Hair follicular keratinocyte (primary cell): Measurements from ENCODE around the gene NES. TPM values are rescaled to one million over a fixed set of nuclear protein-coding genes. Genes with fewer than 3 reads are reported as not detected.

ENCODE experiments used
- total RNA-seq: library from RNA; depleted of rRNA; stranded (reverse); fragments of >200 nt; gene quantifications from 2 replicates; pipeline ENCODE4 v1.2.3, GENCODE V29; 2015

Gene NES, protein sequence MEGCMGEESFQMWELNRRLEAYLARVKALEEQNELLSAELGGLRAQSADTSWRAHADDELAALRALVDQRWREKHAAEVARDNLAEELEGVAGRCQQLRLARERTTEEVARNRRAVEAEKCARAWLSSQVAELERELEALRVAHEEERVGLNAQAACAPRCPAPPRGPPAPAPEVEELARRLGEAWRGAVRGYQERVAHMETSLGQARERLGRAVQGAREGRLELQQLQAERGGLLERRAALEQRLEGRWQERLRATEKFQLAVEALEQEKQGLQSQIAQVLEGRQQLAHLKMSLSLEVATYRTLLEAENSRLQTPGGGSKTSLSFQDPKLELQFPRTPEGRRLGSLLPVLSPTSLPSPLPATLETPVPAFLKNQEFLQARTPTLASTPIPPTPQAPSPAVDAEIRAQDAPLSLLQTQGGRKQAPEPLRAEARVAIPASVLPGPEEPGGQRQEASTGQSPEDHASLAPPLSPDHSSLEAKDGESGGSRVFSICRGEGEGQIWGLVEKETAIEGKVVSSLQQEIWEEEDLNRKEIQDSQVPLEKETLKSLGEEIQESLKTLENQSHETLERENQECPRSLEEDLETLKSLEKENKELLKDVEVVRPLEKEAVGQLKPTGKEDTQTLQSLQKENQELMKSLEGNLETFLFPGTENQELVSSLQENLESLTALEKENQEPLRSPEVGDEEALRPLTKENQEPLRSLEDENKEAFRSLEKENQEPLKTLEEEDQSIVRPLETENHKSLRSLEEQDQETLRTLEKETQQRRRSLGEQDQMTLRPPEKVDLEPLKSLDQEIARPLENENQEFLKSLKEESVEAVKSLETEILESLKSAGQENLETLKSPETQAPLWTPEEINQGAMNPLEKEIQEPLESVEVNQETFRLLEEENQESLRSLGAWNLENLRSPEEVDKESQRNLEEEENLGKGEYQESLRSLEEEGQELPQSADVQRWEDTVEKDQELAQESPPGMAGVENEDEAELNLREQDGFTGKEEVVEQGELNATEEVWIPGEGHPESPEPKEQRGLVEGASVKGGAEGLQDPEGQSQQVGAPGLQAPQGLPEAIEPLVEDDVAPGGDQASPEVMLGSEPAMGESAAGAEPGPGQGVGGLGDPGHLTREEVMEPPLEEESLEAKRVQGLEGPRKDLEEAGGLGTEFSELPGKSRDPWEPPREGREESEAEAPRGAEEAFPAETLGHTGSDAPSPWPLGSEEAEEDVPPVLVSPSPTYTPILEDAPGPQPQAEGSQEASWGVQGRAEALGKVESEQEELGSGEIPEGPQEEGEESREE (N-terminal part only)
- total RNA-seq: 0.31 and 0.57 TPM in 2 replicates

DNA sequence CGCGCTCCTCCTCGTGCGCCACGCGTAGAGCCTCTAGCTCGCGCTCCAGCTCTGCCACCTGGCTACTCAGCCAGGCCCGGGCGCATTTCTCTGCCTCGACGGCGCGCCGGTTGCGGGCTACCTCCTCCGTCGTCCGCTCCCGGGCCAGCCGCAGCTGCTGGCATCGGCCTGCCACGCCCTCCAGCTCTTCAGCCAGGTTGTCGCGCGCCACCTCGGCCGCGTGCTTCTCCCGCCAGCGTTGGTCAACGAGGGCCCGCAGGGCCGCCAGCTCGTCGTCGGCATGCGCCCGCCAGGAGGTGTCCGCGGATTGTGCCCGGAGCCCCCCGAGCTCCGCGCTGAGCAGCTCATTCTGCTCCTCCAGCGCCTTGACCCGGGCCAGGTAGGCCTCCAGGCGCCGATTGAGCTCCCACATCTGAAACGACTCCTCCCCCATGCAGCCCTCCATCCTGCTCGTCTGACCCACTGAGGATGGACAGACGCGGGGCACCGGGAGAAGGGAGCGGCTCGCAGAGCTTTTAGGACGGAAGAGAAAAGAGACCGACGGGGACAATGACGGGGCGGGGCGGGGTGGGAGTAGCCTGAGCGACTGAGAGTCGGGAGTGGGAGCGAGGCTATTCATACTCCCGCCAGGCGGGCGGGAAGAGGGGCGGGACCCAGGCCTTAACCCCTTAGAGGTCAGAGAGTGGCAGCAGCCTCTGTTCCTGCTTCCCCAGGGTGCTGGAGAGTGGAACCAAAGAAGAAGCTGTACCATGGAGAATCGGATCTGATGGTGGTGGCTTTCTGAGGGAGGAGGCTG, at the start of gene NES:
NES (minus strand) TSS at position 588 of the 796 bp plus-strand sequence; CDS start at position 445, 143 bp downstream.

DNA sequence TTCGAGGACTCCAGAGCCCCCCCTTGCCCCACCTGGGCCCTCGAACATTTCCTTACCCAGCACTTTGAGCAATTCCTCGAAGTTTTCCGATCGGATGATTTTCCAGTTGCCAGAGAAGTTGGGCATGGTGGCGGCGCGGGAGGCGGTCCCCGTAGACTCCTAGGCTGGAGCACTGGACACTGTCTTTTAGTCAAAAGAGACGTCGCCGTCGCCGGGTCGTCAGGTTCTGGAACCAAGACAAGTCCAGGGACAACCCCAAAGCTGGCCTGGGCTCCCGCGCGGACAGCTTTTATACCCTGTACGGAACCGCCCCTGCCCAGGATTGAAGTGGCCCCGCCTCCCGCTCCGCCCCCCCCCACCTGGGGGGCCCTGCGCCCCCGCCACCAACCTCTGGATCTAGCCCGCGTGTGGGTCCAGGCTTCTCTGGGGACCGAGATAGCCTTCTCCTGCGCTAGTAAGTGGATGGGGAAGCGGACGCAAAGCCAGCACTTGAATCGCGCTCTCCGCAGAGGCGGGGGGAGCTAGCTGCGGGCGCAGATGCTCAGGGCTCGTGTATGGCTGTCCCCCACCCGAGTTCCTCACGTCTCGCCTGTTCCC, 28.2 kb upstream of the NES start, which contains the start of gene CRABP2:
CRABP2 (minus strand) TSS at position 263 of the 597 bp plus-strand sequence; CDS start at position 126, 137 bp downstream.

DNA sequence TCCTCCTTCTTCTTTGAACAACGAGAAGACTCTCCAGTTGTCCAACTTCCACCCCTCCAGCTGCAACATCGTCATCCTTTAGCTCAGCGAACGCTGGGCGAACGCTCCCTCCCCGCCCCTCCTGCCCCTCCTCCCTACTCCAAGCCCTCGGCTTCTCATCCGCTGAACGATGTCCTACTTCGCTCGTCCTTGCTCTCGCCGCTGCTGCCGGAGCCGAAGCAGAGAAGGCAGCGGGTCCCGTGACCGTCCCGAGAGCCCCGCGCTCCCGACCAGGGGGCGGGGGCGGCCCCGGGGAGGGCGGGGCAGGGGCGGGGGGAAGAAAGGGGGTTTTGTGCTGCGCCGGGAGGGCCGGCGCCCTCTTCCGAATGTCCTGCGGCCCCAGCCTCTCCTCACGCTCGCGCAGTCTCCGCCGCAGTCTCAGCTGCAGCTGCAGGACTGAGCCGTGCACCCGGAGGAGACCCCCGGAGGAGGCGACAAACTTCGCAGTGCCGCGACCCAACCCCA, 35.4 kb downstream of the NES start, which contains the start of gene BCAN:
BCAN (plus strand) TSS at position 357 of the 504 bp plus-strand sequence. CDS start 3,938 bp downstream, outside the sequence.

DNA sequence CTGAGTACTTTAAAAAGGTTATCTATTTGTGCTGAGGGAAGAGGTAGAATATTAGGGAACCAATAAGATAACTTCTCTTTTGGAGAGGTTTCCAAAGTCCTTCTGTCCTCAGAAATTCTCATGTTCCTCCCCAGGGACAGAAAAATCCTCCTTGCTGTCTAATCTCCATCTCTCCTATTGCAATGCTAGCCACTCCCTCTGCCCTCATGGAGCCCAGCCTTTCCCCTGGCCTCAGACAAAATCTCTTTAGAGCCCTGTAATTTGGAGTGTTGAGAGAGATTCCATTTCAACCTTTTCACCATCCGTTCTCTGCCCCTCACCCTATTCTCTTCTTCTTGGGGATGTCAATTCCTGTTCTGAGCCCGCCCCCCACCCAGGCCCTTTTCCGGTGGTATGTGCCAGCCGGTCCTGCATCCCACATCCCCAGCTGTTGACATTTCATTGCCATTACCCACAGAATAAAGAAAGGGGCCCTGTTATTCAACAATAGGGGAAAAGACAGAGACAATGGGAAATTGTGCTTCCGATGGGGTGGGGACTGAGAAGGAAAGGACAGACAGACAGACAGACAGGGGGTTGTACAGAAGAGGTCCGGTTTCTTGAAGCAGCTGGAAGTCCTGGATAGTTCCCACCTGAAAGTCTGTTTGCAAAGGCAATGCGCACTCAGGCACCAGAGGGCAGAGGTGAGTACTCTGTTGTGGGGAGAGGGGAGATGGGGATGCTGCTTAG, 58.2 kb downstream of the NES start, which contains the start of gene HAPLN2:
HAPLN2 (plus strand) TSS at position 563 of the 729 bp plus-strand sequence. CDS start 4,076 bp downstream, outside the sequence.

Other genes with a start within 250 kb of the NES start
- 18.4 and 19.6 TPM in 2 replicates for gene MEF2D, start 176.6 kb downstream of the NES start, total RNA-seq
- gene IQGAP3, start 104.8 kb downstream of the NES start, total RNA-seq: 13.4 and 25.3 TPM in 2 replicates
- gene TTC24, start 97.7 kb downstream of the NES start, total RNA-seq: not detected in 2 replicates
- 125 and 129 TPM in 2 replicates for gene NAXE, start 85.6 kb downstream of the NES start, total RNA-seq
- gene GPATCH4, start 75.9 kb downstream of the NES start, total RNA-seq: 14.5 and 18.7 TPM in 2 replicates
- gene HAPLN2, start 58.0 kb downstream of the NES start, total RNA-seq: not detected in 2 replicates
- 0.08 TPM in 1 of 2 replicates, not detected in the other for gene BCAN, start 35.3 kb downstream of the NES start, total RNA-seq
- 7.6 and 15.5 TPM in 2 replicates for gene CRABP2, start 28.2 kb upstream of the NES start, total RNA-seq
- 8.8 and 18.8 TPM in 2 replicates for gene METTL25B, start 51.1 kb upstream of the NES start, total RNA-seq
- 19.6 and 23.6 TPM in 2 replicates for gene ISG20L2, start 51.4 kb upstream of the NES start, total RNA-seq
- gene MRPL24, start 63.7 kb upstream of the NES start, total RNA-seq: 65.7 and 92.9 TPM in 2 replicates
- 354 and 403 TPM in 2 replicates for gene HDGF, start 74.3 kb upstream of the NES start, total RNA-seq
- 39.3 and 43.1 TPM in 2 replicates for gene PRCC, start 90.1 kb upstream of the NES start, total RNA-seq
- 10.5 and 12.8 TPM in 2 replicates for gene SH2D2A, start 139.4 kb upstream of the NES start, total RNA-seq
- not detected in 2 replicates for gene INSRR, start 181.7 kb upstream of the NES start, total RNA-seq
- gene NTRK1, start 183.5 kb upstream of the NES start, total RNA-seq: under 0.01 and 0.08 TPM in 2 replicates
- gene PEAR1, start 216.3 kb upstream of the NES start, total RNA-seq: 4.0 and 6.7 TPM in 2 replicates
- not detected in 2 replicates for gene LRRC71, start 243.2 kb upstream of the NES start, total RNA-seq